HG03460 (cell line): ENCODE results near the gene FDX1.

Experiments
- ATAC-seq: cut with Tn5 transposase; IDR thresholded peaks from one replicate; pipeline ENCODE4 v1.9.1; 2021; ENCODE audit not compliant: unreplicated experiment

FDX1 gene

DNA sequence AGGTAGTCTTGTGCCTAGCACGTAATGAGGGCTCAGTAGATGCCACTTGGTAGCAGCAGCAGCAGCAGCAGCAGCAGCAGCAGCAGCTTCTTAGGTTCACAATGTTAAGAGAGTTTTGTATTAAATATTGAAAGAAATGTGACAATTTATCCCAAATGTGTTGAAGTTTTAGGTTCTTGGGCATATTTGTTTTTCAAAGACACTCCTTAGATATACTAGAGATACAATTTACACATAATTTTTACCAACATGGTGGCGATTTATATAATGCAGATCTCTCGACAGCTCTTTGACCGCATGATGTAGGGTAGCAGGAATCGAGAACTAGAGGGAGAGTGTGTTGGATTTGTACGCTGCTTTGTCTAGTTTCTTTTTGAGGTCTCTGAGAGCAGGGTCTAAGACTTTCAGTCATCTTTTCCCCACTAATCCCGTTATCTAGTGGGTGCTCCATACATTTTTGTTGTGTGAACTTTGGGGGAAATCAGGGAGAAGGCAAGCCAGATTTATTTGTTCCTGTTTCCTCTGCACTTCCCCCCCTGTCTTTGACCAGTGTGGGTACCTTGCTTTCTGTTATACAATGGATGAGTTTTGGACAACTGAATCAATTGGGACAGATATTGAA, 1.4 kb downstream of the FDX1 start:
- peak; percentile 2 for ATAC-seq

GRCh38 chr11:110431674-110432073, 1.9 kb downstream of the FDX1 start:
- no peak for ATAC-seq

- no peak for ATAC-seq
These were observed 3.1 kb downstream of the FDX1 start for GRCh38 chr11:110432713-110433392.

GRCh38 chr11:110433393-110434333, 3.9 kb downstream of the FDX1 start:
- ATAC-seq: no peak

DNA sequence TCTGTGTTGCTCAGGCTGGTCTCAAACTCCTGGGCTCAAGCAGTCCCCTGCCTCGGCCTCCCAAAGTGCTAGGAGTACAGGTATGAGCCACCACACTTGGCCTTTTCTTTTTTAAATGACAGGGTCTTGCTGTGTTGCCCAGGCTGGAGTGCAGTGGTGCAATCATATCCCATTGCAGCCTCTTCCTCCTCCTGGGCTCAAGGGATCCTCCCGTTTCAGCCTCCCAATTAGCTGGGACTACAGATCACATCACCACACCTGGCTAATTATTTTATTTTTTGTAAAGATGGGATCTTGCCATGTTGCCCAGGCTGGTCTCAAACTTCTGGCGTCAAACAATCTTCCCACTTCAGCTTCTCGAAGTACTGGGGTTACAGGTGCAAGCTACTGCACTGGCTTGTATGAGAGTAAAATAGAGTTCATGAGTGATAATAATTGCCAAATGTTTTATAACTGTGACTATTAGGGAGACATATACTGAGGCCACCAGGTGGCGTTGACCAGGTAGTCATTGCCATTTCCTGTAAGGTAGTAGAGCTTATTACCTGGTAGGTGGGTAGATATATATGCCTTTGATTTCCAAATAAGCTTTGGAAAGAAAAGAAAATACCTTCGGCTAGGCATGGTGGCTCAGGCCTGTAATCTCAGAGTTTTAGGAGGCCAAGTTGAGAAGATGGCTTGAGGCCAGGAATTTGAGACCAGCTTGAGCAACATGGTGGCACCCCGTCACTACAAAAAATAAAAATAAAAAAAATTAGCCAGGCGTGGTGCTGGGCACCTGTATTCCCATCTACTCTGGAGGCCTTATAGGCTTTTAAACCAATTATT, 5.4 kb downstream of the FDX1 start:
- peak; percentile 16 for ATAC-seq

DNA sequence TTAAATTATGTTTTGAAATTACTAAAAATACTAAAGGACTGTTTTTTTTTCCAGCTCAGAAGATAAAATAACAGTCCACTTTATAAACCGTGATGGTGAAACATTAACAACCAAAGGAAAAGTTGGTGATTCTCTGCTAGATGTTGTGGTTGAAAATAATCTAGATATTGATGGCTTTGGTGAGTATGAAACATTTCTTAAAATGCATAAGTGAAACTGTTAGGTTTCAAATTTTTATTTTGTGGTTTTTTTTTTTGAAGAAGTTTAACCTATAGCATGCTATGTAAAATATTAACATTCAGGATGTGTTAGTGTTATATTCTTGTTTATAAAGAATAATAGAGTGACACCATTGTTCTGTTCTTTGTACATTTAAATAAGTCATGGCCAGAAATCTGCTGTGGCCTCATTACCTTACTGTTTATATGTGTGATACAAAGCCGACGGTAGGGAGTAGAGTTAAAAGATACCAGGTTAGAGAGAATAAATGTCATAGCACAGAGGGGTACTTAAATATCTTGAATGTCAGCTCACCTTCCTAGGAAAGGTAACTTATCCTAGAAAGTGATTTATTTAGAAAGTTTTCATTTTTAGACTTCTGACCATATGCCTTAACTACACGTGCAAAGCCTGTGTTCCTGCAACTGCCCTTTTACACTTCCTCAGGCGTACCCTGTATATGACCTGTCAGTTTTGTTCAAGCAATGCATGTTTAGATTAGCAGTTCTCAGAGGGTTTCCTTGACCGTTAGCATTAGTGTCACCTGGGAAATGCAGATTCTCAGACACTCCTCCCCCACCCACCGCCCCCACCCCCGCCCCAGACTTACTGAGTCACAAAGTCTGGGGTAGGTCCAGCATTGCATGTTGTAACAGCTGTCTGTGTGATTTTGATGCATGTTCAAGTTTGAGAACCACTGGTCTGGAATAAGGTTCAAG, 6.3 kb downstream of the FDX1 start:
- ATAC-seq: peak; percentile 50

GRCh38 chr11:110438017-110438416, 8.3 kb downstream of the FDX1 start:
- no peak for ATAC-seq

- no peak for ATAC-seq
These were observed 15.7 kb downstream of the FDX1 start for GRCh38 chr11:110445437-110445836.

GRCh38 chr11:110446061-110446460, 16.3 kb downstream of the FDX1 start:
- ATAC-seq: no peak

GRCh38 chr11:110446594-110446993, 16.8 kb downstream of the FDX1 start:
- no peak for ATAC-seq

- ATAC-seq: no peak
These were observed 17.6 kb downstream of the FDX1 start for GRCh38 chr11:110447343-110447742.

GRCh38 chr11:110447897-110448745, 18.4 kb downstream of the FDX1 start:
- no peak for ATAC-seq

GRCh38 chr11:110450246-110450645, 20.5 kb downstream of the FDX1 start:
- ATAC-seq: no peak

GRCh38 chr11:110452720-110453119, 23.0 kb downstream of the FDX1 start:
- ATAC-seq: no peak

GRCh38 chr11:110453684-110454354, 24.1 kb downstream of the FDX1 start:
- peak; percentile 75 for ATAC-seq

DNA sequence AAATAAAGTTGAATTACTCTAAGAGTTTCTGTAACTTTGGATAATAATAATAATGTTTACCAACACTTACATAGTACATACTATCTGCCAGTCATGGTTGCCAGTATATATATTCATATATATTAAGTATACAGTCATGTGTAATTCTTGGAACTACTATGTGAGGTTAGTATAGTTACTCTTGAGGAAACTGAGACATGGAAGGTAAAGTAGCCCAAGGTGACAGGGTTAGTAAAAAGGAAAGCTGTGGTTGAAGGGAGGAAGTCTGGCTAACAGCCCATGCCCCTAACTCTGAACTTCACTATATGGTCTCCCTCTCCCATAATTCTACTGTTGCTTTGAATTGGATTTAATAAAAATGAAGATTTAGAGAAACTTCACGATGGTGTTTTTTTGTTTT, 24.9 kb downstream of the FDX1 start:
- ATAC-seq: no peak

DNA sequence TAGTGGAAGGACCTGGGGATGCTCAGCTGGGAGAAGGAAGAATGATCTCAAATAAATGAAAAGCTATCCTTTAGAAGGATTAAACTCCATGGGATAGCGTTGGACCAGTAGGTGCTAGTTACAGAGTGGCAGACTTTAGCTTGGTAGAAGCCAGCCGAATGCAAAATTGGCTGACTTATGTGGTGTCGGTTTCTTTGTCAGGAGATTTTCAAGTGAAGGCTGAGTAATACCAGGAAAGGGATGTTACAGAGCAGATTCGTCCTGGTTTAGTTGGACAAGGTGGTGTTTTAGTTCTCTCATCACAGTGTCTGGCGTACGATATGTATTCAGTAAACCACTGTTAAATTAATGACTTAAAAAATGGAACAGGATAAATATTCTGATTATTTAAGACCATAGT, 26.0 kb downstream of the FDX1 start:
- ATAC-seq: no peak

DNA sequence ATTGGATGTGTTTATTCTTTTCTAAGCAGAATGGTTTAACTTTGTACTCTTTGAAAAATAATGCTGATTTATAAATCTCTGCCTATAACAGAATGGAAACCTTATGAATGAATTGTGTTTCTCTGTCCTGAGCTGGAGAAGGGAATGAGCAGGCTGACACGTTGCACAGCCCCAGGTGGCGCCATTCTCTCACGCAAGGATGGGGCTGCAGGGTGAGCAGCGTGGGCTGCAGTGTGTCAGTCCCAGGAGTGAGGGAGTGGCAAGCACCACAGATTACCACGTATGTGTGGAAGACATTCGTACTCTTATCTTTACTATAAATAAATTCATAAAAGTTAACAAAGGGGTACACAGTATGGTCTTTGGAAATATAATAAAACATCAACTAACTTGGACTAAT, 33.4 kb downstream of the FDX1 start:
- no peak for ATAC-seq
